CMK (cell line): ENCODE data around the gene DDX3X.
"Not testable (repeated sequence)": the region's sequence is repeated elsewhere in the genome, so short reads cannot be mapped to it uniquely, and the experiment has no call there.

ENCODE experiments used
- DNase-seq: peaks from one replicate; pipeline ENCODE4 v3.0.0-alpha.2; 2010; ENCODE audit warnings: low read depth

The DDX3X gene

GRCh38 chrX:41373989-41374606, 40.1 kb downstream of the DDX3X start:
- no peak for DNase-seq

DNA sequence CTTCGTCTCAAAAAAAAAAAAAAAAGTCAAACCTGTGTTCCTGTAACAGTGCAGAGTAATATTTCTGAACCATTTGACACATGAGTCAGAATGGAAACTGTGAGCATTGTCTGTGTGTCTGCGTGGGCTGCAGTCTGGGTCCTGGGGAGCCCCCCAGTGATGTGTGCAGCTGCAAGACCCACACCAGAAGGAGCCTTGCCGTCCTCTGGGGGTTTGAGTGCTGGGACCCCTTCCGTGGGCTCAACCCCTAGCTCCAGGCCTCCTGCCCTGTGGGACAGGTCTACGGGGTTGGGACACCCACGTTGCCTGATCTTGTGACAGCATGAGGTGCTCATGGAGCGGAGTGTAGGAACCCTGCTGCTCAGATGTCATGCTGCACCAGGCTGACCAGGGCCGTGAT, 43.7 kb downstream of the DDX3X start:
- DNase-seq = no peak

- no peak for DNase-seq
Measured at GRCh38 chrX:41381685-41382084, 47.7 kb downstream of the DDX3X start.

- no peak for DNase-seq
Measured at GRCh38 chrX:41382714-41383645, 49.0 kb downstream of the DDX3X start.

DNA sequence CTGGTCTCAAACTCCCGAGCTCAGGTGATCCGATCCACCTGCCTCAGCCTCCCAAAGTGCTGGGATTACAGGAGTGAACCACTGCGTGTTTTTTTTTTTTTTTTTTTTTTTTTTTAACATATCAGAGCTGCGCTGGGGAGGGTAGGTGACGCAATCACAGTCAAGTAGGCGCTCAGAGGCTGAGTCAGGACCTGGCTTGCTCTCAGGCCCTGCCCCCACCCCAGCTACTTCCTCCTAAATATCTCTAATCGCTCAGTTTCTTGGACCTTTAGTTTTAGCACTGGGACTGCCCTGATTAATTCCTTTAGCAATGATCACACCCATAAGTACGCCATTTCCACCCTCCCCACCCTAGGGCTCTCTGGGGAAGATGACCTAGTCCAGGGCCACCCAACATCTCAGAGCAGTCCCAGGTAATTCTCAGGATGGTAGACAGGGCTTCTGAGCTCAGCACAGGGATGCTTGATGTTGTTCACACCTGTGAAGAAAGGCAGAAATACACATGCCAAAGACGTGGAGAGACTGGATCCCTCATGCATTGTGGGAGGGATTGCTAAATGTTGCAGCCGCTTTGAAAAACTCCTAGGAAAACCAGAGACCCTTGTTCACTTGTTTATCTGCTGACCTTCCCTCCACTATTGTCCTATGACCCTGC, 50.2 kb downstream of the DDX3X start:
- DNase-seq = no peak

DNA sequence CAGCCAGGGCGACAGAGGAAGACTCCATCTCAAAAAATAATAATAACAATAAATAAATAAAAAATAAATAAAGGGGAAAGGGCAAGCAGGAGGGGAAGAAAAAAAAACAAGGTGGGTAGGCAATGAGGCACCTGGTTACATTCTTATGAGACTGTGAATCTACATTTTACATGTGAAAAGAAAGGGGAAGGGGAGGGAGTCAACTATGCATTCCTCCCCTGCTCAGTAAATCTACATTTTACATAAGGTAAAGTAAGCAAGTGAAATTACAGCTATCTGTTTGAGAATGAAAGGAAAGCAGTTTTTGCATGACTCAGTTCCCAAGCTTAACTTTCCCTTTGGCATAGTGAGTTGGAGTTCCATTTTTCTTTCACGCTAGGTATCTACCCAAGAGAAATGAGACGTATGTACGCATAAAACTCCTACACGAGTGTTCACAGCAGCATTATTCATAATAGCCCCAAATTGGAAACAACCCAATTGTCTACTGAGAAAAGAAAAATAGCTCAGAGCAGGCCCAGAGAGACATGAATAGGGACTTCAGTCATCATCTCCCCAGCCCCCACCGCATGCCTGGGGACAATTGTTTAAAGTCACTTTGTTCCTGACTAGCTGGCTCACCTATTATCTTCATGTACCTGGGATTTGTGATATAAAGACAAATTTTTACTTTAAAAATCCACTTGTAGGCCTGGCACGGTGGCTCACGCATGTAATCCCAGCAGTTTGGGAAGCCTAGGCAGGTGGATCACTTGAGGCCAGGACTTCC, 52.4 kb downstream of the DDX3X start:
- no peak for DNase-seq

DNA sequence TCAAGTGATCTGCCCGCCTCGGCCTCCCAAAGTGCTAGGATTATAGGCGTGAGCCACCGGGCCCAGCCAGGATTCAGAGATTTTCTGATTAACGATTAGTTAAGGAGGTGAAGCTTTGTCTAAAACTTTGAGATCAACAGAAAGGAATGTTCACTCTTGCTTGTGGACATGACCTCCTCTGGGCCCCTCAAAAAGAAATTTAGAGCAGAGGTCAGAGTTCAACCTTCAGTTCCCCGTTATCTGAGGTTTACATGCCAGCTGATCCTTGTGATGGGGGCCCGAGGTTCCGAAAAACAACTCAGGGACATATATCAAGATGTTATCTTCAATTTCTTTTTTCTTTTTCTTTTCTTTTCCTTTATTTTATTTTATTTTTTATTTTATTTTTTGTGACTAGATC, 54.6 kb downstream of the DDX3X start:
- no peak for DNase-seq

GRCh38 chrX:41389311-41389888, 55.4 kb downstream of the DDX3X start:
- DNase-seq = no peak

- not testable (repeated sequence) for DNase-seq
Measured at GRCh38 chrX:41390576-41390975, 56.6 kb downstream of the DDX3X start.

DNA sequence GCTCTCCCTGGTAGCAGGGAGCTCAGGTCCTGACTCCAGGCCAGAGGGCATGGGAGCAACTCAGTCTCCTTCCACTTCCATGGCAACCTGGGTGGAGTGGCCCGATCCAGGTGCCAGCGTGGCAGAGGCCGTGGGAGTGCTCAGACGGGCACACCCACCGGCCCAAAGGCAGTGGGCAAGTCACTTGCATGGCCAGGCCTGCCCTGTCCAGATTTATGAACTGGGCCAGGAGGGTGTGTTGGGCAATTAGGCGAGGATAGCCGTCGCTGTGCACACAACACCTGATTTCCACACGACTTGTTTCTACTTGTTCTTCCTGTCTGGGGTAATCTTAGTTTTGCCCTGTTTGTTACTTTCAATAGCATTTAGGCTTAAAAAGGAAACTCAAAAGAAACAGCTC, 57.6 kb downstream of the DDX3X start:
- DNase-seq = no peak

- DNase-seq = no peak
Measured at GRCh38 chrX:41394293-41394692, 60.3 kb downstream of the DDX3X start.

DNA sequence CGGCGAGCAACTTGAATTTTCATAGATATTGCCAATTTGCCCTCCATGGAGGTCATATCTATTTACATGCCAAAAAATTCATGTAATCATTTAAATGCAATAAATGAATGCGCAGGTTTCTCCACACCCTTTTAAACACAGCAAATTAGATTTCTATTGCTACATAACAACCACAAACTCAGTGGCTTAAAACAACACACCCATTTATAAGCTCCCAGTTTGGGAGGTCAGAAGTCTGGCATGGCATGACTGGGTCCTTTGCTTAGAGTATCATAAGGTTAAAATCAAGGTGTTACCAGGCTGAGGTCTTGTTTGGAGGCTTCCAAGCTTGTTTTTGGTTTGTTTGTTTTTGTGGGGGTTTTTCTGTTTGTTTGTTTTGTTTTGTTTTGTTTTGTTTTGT, 63.3 kb downstream of the DDX3X start:
- no peak for DNase-seq

DNA sequence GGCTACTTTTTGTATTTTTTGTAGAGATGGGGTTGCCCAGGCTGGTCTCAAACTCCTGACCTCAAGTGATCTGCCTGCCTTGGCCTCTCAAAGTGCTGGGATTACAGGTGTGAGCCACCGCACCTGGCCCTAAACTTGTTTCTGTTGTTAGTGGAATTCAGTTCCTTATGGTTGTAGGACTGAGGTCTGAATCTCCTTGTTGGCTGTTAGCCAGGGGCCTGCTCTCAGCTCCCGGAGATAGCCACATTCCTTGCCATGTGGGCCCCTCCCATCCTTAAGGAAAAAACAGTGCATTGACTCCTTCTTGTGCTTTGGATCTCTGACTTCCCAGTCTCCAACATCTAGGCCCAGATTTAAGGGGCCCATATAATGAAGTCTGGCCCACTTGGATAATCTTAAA, 63.8 kb downstream of the DDX3X start:
- DNase-seq = no peak

- DNase-seq = not testable (repeated sequence)
Measured at GRCh38 chrX:41402556-41402955, 68.6 kb downstream of the DDX3X start.

- no peak for DNase-seq
Measured at GRCh38 chrX:41405551-41405950, 71.6 kb downstream of the DDX3X start.

- no peak for DNase-seq
Measured at GRCh38 chrX:41406201-41406600, 72.2 kb downstream of the DDX3X start.

GRCh38 chrX:41407816-41408215, 73.9 kb downstream of the DDX3X start:
- DNase-seq = no peak

DNA sequence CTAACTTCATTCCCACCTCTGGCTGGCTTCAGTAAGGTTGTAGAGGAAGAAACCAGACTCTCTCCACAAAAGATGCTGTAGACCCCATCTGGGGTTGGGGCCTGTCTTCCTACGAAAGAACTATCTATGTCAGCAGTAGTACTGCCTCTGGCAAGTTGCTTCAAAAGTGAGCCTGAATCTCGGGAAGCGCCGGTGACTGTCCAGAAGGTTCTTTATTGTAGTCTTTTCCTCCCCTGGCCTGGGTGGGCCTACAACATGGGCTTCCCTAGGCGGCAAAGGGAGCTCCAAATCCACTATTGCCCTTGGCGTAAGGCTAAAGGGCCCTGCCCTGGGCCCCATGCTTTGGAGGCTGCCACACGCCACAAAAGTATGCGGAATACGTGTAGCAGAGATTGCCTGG, 74.6 kb downstream of the DDX3X start:
- no peak for DNase-seq

- no peak for DNase-seq
Measured at GRCh38 chrX:41409006-41409405, 75.0 kb downstream of the DDX3X start.

DNA sequence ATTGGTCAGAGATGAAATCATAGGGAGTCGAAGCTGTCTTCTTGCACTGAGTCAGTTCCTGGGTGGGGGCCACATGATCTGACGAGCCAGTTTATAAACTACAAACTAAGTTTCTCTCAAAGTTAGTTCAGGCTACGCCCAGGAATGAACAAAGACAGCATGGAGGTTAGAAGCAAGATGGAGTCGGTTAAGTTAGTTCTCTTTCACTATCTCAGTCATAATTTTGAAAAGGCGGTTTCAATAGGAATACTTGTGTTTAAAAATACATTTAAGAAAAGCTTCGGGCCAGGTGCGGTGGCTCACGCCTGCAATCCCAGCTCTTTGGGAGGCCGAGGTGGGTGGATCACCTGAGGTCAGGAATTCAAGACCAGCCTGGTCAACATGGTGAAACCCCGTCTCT, 77.3 kb downstream of the DDX3X start:
- DNase-seq = not testable (repeated sequence)

DNA sequence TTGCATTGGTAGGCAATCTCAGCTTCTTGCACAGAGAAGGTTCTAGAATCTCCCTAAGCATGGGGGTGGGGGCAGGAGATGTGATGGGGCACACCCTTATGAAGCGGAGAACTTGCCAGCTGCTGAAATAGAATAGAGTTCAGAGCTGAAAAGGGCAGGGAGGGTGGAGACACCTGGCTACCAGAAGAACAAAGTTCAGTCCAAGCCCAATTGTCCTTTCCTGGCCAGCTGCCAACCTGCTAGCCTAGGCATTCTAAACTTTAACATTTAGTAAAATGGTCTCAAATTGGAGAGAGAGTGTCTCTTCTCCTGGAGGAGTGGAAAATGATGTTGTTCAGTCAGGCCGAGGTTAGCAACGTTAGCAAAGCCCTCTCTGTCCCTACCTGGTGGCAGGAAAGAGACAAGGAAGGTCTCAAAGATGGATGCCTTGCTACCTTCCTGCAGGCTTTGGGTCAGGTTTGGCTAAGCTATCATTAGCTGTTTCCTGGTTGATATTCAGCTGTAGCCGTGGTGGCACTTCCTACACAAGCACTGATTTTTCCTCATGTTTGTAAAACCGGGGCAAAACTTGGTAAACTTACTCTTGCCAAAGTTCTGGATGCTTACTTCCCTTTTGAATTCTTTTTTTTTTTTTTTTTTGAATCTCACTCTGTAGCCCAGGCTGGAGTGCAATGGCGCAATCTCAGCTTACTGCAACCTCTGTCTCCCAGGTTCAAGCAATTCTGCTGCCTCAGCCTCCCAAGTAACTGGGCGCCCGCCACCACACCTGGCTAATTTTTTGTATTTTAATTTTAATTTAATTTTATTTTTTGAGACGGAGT, 78.5 kb downstream of the DDX3X start:
- DNase-seq = no peak
